GM21717 (cell line): Measurements from ENCODE around the gene NCMAP.
"Not testable (repeated sequence)": the region's sequence is repeated elsewhere in the genome, so short reads cannot be mapped to it uniquely, and the experiment has no call there.

ENCODE experiments used
- ATAC-seq: cut with Tn5 transposase; IDR thresholded peaks from one replicate; pipeline ENCODE4 v1.9.1; 2021; ENCODE audit warnings: mild to moderate bottlenecking, moderate library complexity; ENCODE audit not compliant: unreplicated experiment

Gene NCMAP

DNA sequence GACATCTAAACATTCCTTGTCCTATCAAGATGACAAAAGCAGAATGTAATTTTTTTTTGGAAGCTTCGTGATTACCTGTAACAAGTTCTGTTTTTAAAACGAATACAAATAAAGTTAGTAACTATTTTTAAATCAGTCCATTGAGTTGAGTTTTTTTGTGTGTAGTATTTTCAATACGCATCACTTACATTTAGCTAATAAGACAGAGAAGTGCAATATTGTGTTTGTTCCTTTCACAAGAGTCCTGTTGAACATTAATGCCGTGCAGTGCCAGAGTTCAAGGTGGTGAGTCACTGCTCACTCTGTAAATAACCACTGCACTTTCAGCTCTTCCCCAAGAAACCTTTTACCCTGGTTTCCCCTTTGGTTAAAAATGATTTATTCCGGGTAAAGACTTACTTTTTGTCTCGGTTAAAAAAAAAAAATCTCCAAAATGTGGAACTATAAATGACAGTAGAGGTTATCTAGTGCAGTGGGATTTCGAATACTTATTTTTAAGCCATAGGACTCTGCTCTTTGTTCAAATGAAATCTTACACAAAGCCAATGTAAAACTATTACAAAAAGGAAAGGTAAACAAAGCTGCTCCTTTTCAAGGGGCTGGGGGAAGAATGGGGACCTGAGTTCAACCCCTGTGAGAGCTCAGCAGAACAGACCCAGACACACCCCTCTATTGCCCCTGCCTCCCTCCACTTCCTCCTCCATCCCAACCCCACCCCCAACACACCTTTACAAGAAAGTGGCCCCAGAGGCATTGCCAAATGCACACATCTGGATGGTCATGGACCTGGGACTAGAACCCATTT is 14.8 kb upstream of the NCMAP start:
- no peak for ATAC-seq

DNA sequence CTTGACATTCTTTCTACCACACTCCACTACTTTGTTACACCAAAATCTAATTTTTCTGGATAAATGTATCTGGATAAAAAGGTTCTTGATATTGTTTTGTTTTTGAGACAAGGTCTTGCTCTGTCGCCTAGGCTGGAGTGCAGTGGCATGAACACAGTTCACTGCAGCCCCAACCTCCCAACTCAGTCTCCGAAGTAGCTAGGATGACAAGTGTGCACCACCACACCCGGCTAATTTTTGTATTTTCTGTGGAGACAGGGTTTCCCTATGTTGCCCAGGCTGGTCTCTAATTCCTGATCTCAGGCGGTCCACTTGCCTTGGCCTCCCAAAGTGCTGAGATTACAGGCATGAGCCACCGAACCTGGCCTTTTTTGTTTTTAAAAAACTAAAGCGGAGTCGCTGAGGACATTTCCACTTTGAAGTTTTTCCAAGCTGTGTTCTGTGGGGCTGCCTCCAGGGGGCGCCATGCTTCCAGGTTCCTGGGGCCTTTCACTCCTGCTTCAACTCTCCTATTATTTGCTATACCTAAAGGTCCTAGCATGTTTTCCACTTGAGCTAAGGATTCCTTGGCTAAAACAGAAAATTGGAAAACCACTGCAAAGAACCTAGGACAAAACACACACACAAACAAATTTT is 14.1 kb upstream of the NCMAP start:
- no peak for ATAC-seq

DNA sequence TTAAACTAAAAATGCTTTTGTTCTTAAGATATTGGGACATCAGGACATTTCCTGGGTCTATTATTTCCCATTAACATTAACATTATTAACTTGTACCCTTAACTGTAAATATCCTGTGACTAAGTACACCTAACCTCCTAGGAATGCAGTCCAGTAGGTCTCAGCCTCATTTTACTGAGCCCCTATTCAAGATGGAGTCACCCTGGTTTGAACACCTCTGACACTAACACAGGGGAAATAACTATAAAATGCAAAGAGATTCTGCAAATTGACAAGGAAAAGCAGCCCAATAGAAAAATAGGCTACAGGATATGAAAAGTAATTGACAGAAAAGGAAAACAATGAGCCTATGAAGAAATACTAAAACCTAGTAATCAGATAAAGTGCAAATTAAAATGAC is 11.6 kb upstream of the NCMAP start:
- no peak for ATAC-seq

DNA sequence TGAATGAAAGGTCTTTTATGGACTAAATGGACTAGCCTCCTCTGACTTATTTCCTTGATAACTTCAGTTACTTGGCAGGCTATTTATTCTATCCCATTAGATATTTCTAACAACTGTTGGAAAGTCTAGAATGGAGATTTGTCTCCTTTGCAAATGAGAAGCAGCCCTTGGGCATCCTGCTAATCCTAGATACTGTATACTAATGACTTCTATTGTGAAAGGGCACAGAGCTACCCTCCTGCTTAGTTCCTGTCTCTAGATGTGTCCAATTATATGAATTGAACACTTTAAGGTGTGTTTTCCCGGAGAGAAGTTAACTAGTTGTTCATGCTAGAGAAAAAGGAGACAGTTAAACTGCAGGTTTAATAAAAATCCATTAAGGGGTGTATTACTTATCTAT is 10.2 kb upstream of the NCMAP start:
- no peak for ATAC-seq

DNA sequence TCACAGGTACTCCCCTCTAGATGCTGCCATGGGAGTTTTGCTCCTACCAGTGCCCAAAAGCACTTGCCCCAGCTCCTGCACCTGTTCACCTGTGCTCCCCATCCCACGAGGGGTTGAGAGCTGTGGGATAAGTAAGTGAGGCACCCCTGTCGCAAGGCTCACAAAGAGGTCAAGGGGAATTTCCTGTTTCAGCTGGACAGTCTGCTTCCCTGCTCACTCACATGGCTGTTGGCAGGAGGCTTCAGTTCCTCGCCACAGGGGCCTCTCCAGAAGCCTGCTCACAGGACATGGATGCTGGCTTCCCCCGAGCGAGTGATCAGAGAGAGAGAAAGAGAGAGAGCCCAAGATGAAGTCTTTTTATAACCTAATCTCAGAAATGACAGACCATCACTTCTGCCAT is 8.7 kb upstream of the NCMAP start:
- ATAC-seq: no peak

DNA sequence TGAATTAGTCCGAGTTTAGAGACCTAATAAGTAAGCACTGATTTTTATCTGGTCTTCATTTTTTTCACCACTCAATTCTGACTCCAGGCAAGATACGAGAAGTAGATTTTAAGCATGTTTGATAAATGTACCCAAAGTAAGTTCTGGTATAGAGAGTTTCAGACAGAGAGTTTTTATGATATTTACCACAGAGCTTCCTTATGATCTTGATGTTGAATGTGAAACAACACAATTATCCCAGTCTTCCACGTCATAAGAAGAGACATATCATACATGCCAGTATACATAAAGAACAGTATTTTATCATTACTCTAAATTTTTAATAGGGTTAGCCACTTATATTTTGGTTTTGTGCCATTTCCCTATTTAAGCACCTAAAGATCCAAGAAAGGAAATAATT is 7.8 kb upstream of the NCMAP start:
- no peak for ATAC-seq

DNA sequence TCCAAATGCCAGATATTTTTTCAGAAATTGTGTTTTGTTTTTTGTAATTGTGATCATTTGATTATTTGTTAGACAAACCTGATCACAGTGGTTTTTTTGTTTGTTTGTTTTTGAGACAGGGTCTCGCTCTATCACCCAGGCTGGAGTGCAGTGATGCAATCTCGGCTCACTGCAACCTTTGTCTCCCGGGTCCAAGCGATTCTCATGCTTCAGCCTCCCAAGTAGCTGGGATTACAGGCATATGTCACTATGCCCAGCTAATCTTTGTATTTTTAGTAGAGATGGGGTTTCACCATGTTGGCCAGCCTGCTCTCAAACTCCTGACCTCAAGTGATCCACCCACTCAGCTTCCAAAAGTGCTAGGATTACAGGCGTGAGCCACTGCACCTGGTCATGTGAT is 6.7 kb upstream of the NCMAP start:
- ATAC-seq: not testable (repeated sequence)

DNA sequence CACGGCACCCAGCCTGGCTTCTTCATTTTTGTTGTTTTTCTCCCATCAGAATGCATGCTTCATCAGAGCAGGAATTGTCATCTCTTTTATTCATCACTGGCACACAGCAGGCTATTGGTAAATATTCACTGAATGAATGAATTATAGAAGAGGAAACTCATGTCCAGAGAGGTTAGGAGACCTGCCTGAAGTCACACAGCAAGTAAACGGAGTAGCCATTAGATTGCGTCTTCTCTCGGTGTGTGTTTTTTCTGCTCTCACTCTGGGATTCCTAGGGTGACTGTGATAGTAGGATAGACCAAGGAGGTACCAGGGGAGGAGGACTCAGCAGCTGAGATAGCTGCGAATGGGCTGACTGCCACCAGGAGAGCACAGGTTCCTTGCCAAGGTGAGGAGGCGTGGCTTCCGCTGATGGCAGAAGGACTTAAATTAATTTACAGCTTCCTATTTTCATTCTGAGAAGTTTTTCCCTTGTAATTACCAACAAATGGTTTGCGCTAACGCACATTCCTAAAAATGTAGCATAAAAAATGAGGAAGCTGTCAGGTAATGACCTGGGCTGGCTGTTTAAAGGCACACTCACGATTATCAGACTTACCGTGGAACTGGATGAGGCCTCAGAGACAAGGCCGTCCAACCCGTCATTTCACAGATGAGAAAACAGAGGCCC is 4.5 kb upstream of the NCMAP start:
- no peak for ATAC-seq

DNA sequence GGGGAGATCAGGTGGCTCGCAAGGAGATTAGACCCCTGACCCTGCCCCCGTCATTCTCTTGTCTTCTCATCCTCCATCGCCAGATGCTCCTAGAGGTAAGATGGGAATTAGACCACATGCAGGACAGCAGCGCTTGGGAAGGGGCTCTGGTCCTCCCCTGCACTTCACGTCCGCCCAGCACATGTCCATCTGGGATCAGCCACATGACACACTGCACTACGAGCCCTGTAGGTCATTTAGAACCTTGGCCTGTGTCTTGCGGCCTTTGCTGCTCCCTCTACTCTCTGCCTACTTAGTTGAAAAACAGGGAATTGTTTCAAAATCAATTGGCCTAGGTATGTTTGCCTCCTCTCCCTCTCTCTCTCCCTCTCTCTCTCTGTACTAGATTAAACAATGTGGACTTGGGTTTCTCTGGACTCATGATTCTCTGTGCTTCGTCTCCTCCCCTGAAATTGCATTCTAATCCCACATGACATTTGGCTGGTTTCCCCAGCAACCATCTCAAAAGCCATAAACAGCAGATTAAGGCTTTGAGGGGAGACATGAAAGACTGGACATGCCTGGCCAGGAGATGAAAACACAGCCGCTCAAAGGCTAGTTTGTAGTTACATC is 3.8 kb upstream of the NCMAP start:
- no peak for ATAC-seq

DNA sequence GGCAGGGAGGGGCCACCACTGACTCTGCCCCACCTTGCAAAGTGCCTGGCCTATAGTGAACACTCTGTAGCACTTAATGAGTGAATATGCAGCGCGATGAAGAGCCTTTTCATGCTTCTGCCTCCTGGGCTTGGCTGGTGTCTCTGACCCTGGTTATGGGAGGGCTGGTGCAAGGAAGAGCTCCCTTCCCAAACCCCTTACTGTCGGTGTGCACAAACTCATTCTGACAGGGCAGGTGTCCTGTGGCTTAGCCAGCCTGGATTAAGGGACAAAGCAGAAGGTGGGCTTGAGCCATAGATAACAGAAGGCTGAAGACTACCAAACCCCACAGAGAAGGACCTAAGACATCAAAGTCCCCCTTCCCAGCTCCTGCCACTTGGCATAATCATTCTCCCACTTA is 2.0 kb upstream of the NCMAP start:
- no peak for ATAC-seq

DNA sequence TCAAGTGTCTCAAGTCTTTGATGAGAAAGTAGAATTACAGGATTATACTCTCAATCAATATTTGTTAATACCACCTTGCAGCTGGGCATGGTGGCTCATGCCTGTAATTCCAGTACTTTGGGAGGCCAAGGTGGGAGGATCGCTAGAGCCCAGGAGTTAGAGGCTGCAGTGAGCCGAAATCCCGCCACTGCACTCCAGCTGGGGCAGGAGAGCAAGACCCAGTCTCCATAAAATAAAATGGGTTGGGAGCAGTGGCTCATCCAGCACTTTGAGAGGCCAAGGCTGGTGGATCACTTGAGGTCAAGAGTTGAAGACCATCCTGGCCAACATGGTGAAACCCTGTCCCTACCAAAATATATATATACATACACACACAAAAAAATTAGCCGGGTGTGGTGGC is 1.2 kb upstream of the NCMAP start:
- ATAC-seq: no peak

DNA sequence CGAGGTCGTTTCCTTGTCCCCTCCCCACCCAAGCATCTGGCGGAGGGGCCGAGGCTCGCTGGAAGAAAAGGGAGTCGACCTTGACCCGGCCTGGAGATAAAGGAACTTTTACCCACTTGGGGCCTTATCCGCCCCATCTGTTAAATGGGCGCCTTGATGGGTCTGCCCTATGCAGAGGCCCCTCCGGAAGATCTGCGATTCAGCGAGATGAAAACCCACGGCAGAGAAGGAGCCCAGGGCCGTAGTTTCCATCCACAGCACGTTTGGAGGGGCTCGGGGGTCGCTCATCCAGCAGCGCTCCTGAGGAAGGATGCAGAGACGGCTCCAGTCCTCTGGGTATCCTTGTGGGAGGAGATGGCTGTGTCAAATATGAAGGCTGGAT is 518 bp downstream of the NCMAP start:
- ATAC-seq: no peak

DNA sequence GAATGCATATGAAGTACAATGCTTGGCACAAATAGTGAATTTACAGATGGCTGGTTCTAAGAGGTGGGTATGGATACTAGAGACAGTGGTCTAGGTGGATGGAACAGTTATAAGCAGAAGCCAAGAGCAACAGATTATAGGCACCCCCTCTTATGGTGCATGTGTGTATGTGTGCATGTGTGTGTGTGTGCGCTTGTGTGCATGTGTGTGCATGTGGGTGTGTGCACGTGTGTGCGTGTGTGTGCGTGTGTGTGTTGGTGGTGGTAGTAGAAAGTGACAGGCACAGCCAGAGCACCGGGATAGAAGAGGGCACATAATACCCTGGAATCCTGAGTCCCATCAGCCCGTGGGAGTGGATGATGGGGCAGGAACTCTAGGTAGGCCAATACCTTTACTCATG is 1.3 kb downstream of the NCMAP start:
- ATAC-seq: no peak

DNA sequence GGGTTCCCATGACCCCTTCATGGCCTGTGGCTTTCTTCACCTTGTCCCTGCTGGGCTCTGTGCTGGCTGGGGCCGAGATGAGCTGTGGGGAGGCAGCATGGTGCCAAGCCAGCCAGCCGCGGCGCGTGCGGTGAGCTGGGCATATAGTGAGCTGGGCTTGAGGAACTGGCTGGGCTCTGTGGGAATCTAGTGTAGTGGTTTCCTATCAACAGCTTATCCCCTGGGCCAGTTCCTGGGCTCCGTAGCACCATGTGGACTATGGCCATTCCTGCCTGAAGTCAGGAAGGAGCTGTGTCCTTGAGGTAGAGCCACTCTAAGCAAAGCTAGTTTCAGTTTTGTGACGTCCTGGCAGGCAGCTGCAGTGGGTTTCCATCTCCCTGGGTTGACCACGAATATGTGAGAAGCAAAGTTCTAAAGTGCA is 1.8 kb downstream of the NCMAP start:
- no peak for ATAC-seq

DNA sequence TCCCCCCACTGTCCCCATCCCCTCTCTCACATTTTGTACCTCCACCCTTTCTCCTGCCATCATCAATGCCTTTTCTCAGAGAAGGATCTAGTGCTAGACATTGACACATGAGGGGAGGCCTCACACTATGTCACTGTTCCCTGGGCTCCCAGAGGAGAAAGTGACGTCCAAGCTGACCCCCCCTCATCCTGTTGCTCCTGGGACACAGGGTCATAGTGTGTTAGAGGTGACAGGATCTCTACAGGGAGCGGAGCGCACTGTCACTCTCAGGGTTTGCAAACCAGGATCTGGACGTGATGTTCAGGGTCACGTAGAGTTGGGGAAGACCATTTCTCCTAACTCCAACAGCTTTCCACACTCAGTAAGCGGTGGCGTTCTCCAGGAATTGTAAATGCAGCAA is 2.6 kb downstream of the NCMAP start:
- ATAC-seq: no peak

DNA sequence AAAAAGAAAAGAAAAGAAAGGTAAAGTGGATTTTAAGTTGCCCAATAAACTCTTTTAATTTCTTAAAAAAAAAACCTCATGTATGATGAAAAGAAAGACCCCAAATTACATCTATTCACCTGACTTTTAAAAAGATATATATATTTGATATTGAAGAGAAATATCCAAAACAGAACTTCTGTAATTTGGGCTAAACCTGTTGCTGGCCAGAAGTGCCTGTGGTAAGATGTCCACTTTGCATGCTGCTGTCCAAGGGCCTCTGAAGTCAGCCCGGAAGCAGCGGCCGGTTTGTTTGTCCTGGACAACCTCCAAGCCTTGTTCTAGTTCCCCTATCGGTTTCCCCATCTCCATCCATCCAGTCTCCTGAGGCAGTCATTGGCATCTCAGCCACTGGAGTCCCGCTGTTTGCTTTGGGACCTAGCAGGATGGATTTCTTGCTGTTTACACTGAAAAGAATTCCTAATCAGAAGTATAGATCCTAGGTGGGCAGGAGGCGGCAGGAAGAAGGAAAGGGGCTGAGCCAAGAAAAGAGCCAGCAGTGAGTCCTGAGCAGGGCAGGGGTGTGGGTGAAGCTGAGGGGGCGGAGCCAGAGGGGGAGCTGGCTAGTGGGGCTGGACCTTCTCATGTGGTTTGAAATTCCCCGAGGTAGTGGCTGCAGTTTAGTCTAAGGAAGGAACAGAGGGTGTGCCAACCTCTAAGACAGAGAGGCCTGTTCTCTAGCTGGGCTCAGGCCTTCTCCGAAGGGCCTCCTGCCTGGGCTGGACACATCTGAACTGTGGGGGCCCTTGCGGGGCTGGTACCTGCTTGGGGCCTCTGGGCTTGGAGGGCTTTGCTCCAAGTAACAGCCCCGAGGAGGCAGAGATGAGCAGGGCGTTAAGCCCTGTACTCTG is 3.3 kb downstream of the NCMAP start:
- ATAC-seq: no peak

DNA sequence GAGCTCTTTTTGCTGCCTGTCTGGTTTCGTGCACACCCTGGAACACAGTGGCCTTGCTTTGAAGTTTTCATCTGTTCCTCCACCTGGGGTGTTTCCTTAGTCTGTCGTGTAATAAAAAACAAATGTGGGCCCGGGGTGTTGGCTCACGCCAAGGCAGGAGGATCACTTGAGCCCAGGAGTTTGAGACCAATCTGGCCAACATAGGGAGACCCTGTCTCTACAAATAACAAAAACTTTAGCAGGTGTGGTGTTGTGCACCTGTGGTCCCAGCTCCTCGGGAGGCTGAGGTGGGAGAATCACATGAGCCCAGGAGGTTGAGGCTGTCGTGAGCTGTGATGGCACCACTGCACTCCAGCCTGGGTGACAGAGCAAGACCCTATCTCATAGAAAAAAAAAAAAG is 4.5 kb downstream of the NCMAP start:
- ATAC-seq: no peak

DNA sequence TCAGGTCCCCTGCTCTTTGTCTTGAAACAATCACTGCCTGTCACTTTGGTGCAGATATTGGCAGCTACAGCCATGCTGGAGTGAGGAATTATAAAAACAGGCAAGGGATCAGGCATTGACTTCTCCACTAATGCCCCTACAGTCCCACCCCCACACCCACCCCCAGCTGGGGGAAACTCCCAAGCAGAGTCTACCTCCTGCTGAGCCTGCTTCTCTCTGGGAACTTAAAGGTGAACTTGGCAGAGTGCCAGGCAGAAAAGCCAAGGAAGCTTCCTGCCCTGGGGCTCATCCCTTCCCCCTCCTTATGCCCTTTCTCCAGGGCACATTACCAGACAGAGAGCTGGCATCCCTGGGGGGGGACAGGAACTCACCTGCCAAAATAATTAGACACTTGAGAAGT is 6.7 kb downstream of the NCMAP start:
- ATAC-seq: no peak

DNA sequence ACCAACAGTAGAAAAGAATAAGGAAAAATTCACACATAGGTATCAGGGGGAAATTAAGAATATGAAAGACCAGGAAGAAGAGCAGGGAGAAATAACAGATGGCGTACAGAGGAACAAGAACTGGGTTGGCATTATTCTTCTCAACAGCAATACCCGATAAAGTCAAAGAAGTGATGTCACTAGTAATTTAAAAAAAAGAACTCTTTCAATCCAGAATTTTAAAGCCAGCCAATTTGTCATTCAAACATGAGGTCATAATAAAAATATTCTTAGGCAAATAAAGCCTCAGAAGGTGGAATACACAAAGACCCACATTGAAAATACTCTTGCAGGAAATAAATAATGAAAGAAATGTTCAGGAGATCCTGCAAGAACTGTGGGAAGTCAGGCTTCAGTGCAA is 8.8 kb downstream of the NCMAP start:
- ATAC-seq: no peak

DNA sequence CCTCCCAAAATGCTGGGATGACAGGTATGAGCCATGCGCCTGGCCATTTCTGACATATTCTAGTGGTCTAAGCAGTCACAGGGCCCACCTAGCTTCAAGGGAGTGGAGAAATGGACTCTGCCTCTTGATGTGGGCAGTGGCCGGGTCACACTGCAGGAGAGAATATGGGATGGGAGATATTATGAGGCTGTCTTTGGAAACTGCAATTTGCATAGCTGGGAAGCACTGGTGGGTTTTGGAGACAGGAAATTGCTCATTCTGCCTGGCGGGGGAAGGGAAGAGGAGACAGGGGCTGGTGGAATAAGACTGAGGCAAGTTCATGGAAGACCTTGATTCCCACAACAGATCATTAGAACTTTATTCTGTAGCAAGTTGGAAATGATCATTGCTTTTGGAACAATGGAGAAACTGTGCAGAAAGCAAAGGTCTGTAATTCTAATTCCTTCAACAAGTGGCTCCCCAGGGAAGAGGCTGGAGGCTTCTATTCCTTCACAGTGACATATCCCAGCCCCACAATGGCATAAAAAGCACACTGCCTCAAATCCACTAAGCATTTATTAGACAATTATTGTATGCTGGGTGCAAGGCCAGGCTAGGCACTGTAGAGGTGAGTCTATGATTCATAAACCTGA is 10.5 kb downstream of the NCMAP start:
- ATAC-seq: no peak
